Trophoblast cell (in vitro differentiated cells and primary cell): ENCODE results near the gene CLEC4M.

Experiments used
- DNase-seq, 2 donors: peaks; one replicate each; pipeline ENCODE4 v3.0.0-alpha.2; 2016
- H2AFZ ChIP-seq: 2 replicates; pipeline ENCODE4 v1.6.1; 2013; ENCODE audit warnings: low read length, moderate library complexity, mild to moderate bottlenecking; ENCODE audit not compliant: insufficient read depth, poor library complexity
- H2AK5ac ChIP-seq: 2 replicates; pipeline ENCODE4 v1.6.1; 2013; ENCODE audit warnings: mild to moderate bottlenecking, low read length
- H2BK120ac ChIP-seq: 2 replicates; pipeline ENCODE4 v1.6.1; 2013; ENCODE audit warnings: low read length, mild to moderate bottlenecking, moderate library complexity; ENCODE audit not compliant: insufficient read depth, poor library complexity
- H2BK12ac ChIP-seq: 2 replicates; pipeline ENCODE4 v1.6.1; 2013; ENCODE audit warnings: mild to moderate bottlenecking, low read length, moderate library complexity
- H2BK5ac ChIP-seq: 2 replicates; pipeline ENCODE4 v1.6.1; 2013; ENCODE audit warnings: low read length, low read depth, moderate library complexity, mild to moderate bottlenecking; ENCODE audit not compliant: poor library complexity
- H3K14ac ChIP-seq: 2 replicates; pipeline ENCODE4 v1.6.1; 2013; ENCODE audit warnings: mild to moderate bottlenecking, low read length
- H3K18ac ChIP-seq: 2 replicates; pipeline ENCODE4 v1.6.1; 2013; ENCODE audit warnings: mild to moderate bottlenecking, low read length
- H3K23ac ChIP-seq: 2 replicates; pipeline ENCODE4 v1.6.1; 2013; ENCODE audit warnings: low read length
- H3K27ac ChIP-seq: 2 replicates; pipeline ENCODE4 v1.5.1; 2013; ENCODE audit warnings: low read depth, mild to moderate bottlenecking, inconsistent platforms, low read length, moderate library complexity
- H3K27me3 ChIP-seq: 2 replicates; pipeline ENCODE4 v1.6.1; 2013; ENCODE audit warnings: inconsistent platforms, mild to moderate bottlenecking, low read length, moderate library complexity; ENCODE audit not compliant: insufficient read depth
- H3K36me3 ChIP-seq, 2 experiments: 1 replicate in 1 of 2; 2 replicates in 1 of 2; pipeline ENCODE4 v1.6.1; 2013; ENCODE audit warnings: low read length in 2 of 2, mild to moderate bottlenecking in 2 of 2, moderate library complexity in 1 of 2; ENCODE audit not compliant: insufficient read depth in 2 of 2, control insufficient read depth in 1 of 2
- H3K4ac ChIP-seq: 2 replicates; pipeline ENCODE4 v1.6.1; 2013; ENCODE audit warnings: low read depth, mild to moderate bottlenecking, low read length, moderate library complexity
- H3K4me1 ChIP-seq, 2 experiments: 1 replicate in 1 of 2; 2 replicates in 1 of 2; pipeline ENCODE4 v1.6.1; 2013; ENCODE audit warnings: low read length in 2 of 2, mild to moderate bottlenecking in 2 of 2, moderate library complexity in 1 of 2; ENCODE audit not compliant: insufficient read depth in 2 of 2, control insufficient read depth in 1 of 2
- H3K4me2 ChIP-seq: 2 replicates; pipeline ENCODE4 v1.6.1; 2013; ENCODE audit warnings: inconsistent platforms, mild to moderate bottlenecking, low read length, moderate library complexity
- H3K4me3 ChIP-seq: 2 replicates; pipeline ENCODE4 v1.5.1; 2013; ENCODE audit warnings: mild to moderate bottlenecking, low read depth, low read length, inconsistent platforms
- H3K79me1 ChIP-seq: one replicate; pipeline ENCODE4 v1.6.1; 2013; ENCODE audit warnings: low read length
- H3K79me2 ChIP-seq: 2 replicates; pipeline ENCODE4 v1.6.1; 2013; ENCODE audit warnings: low read length, mild to moderate bottlenecking; ENCODE audit not compliant: control insufficient read depth, insufficient read depth, poor library complexity
- H3K9ac ChIP-seq: 2 replicates; pipeline ENCODE4 v1.6.1; 2013; ENCODE audit warnings: mild to moderate bottlenecking, low read length
- H3K9me3 ChIP-seq: 2 replicates; pipeline ENCODE4 v1.6.1; 2013; ENCODE audit warnings: low read depth, mild to moderate bottlenecking, control low read depth, inconsistent platforms, low read length; ENCODE audit not compliant: insufficient read depth
- H4K12ac ChIP-seq: 2 replicates; pipeline ENCODE4 v1.6.1; 2013; ENCODE audit warnings: low read depth, mild to moderate bottlenecking, low read length, moderate library complexity
- H4K8ac ChIP-seq: 2 replicates; pipeline ENCODE4 v1.6.1; 2013; ENCODE audit warnings: low read depth, mild to moderate bottlenecking, low read length, moderate library complexity
- H4K91ac ChIP-seq: one replicate; pipeline ENCODE4 v1.6.1; 2013; ENCODE audit warnings: low read depth, mild to moderate bottlenecking, low read length, moderate library complexity
- WGBS: extraction: QIAGEN DNeasy Blood & Tissue Kit; methylation state at CpG from one replicate; pipeline ENCODE4 v1.1.7; 2013; ENCODE audit warnings: missing lambda C conversion rate; ENCODE audit not compliant: insufficient read length, insufficient coverage; ENCODE audit errors: extremely low coverage; 5-methylcytosine and 5-hydroxymethylcytosine counted together

The CLEC4M gene

GRCh38 chr19:7729831-7730285 is 33.2 kb upstream of the CLEC4M start:
- DNase-seq, result no peak
- H3K36me3 ChIP-seq, result no peaks in the 10 kb centered on the region
- no peak overlapping the region for H4K91ac ChIP-seq
- H3K14ac ChIP-seq, result no peak overlapping the region
- peaks cover 39% of the 10 kb centered on the region for H3K27me3 ChIP-seq
- no peak overlapping the region for H4K12ac ChIP-seq
- H3K4me3 ChIP-seq, result peak overlapping the region; percentile 10
- H3K18ac ChIP-seq, result no peak overlapping the region
- no peak overlapping the region for H3K23ac ChIP-seq
- no peak overlapping the region for H2BK120ac ChIP-seq
- no peak overlapping the region for H3K27ac ChIP-seq
- no peaks in the 10 kb centered on the region for H3K79me1 ChIP-seq
- no peak overlapping the region for H3K9ac ChIP-seq
- WGBS, result no CpG with 5 or more reads among the region's 34 CpGs
- H2BK5ac ChIP-seq, result no peak overlapping the region
- H2AFZ ChIP-seq, result no peak overlapping the region
- no peak overlapping the region for H2AK5ac ChIP-seq
- H4K8ac ChIP-seq, result no peak overlapping the region
- peaks cover 8% of the 10 kb centered on the region for H3K9me3 ChIP-seq
- H3K4ac ChIP-seq, result no peak overlapping the region
- H2BK12ac ChIP-seq, result no peak overlapping the region
- no peaks in the 10 kb centered on the region for H3K4me1 ChIP-seq
- H3K79me2 ChIP-seq, result no peaks in the 10 kb centered on the region
- H3K4me2 ChIP-seq, result no peak overlapping the region

- peaks cover 8% of the 10 kb centered on the region for H3K9me3 ChIP-seq
- no peak overlapping the region for H3K4me2 ChIP-seq
- H3K18ac ChIP-seq, result no peak overlapping the region
- no peak overlapping the region for H2AFZ ChIP-seq
- H3K27ac ChIP-seq, result no peak overlapping the region
- no peak overlapping the region for H3K9ac ChIP-seq
- no peak overlapping the region for H2AK5ac ChIP-seq
- no peaks in the 10 kb centered on the region for H3K79me1 ChIP-seq
- no peaks in the 10 kb centered on the region for H3K4me1 ChIP-seq
- H3K4me3 ChIP-seq, result peak overlapping the region; percentile 10
- DNase-seq, result no peak
- H2BK120ac ChIP-seq, result no peak overlapping the region
- no peak overlapping the region for H4K91ac ChIP-seq
- no peaks in the 10 kb centered on the region for H3K79me2 ChIP-seq
- H3K36me3 ChIP-seq, result no peaks in the 10 kb centered on the region
- WGBS, result no CpG with 5 or more reads among the region's 78 CpGs
- H3K4ac ChIP-seq, result no peak overlapping the region
- no peak overlapping the region for H2BK5ac ChIP-seq
- H4K8ac ChIP-seq, result no peak overlapping the region
- no peak overlapping the region for H3K23ac ChIP-seq
- H3K14ac ChIP-seq, result no peak overlapping the region
- H2BK12ac ChIP-seq, result no peak overlapping the region
- H3K27me3 ChIP-seq, result peaks cover 39% of the 10 kb centered on the region
- no peak overlapping the region for H4K12ac ChIP-seq
Observed at GRCh38 chr19:7730286-7731217, 32.5 kb upstream of the CLEC4M start.

GRCh38 chr19:7731218-7731595 is 31.8 kb upstream of the CLEC4M start:
- Histone ChIP-seq H3K4me3 (no peak overlapping the region), H3K4me2 (no peak overlapping the region), H3K4ac (no peak overlapping the region), H3K4me1 (no peaks in the 10 kb centered on the region), H3K9me3 (peaks cover 8% of the 10 kb centered on the region), H4K8ac (no peak overlapping the region), H3K36me3 (no peaks in the 10 kb centered on the region), H3K27ac (no peak overlapping the region), H2BK12ac (no peak overlapping the region), H3K79me2 (no peaks in the 10 kb centered on the region), H4K91ac (no peak overlapping the region), H2BK120ac (no peak overlapping the region), H3K9ac (no peak overlapping the region), H3K18ac (no peak overlapping the region), H3K27me3 (peaks cover 39% of the 10 kb centered on the region), H3K23ac (no peak overlapping the region), H3K79me1 (no peaks in the 10 kb centered on the region), H2BK5ac (no peak overlapping the region), H2AK5ac (no peak overlapping the region), H3K14ac (no peak overlapping the region), H2AFZ (no peak overlapping the region), H4K12ac (no peak overlapping the region)
- no CpG with 5 or more reads among the region's 39 CpGs for WGBS
- DNase-seq, result no peak

GRCh38 chr19:7731615-7732014 is 31.4 kb upstream of the CLEC4M start:
- H2AK5ac ChIP-seq, result no peak overlapping the region
- peaks cover 8% of the 10 kb centered on the region for H3K9me3 ChIP-seq
- no peaks in the 10 kb centered on the region for H3K79me1 ChIP-seq
- DNase-seq, result no peak
- no peak overlapping the region for H2BK5ac ChIP-seq
- no peak overlapping the region for H3K23ac ChIP-seq
- no peak overlapping the region for H3K4me3 ChIP-seq
- no peak overlapping the region for H4K91ac ChIP-seq
- H3K4ac ChIP-seq, result no peak overlapping the region
- H4K12ac ChIP-seq, result no peak overlapping the region
- no peaks in the 10 kb centered on the region for H3K4me1 ChIP-seq
- H3K27me3 ChIP-seq, result peaks cover 39% of the 10 kb centered on the region
- H3K14ac ChIP-seq, result no peak overlapping the region
- no peak overlapping the region for H3K18ac ChIP-seq
- H3K79me2 ChIP-seq, result no peaks in the 10 kb centered on the region
- no peak overlapping the region for H2AFZ ChIP-seq
- no peak overlapping the region for H3K9ac ChIP-seq
- no peaks in the 10 kb centered on the region for H3K36me3 ChIP-seq
- WGBS, result no CpG with 5 or more reads among the region's 5 CpGs
- H3K4me2 ChIP-seq, result no peak overlapping the region
- no peak overlapping the region for H4K8ac ChIP-seq
- no peak overlapping the region for H3K27ac ChIP-seq
- no peak overlapping the region for H2BK12ac ChIP-seq
- H2BK120ac ChIP-seq, result no peak overlapping the region
